Loucy (cell line): ENCODE measurements around the gene MYEOV.

Experiments used
- H2AFZ ChIP-seq: fragments of 200-600 bp; sonication (generic); 2 replicates; pipeline ENCODE4 v1.6.0; 2016; ENCODE audit warnings: antibody characterized with exemption, mild to moderate bottlenecking, low read length, moderate library complexity
- H3F3A ChIP-seq: fragments of 200-600 bp; 2 replicates; pipeline ENCODE4 v1.6.0; 2016; ENCODE audit warnings: antibody characterized with exemption, low read depth, mild to moderate bottlenecking
- H3K27me3 ChIP-seq: fragments of 200-600 bp; sonication (generic); 2 replicates; pipeline ENCODE4 v1.6.1; 2014; ENCODE audit warnings: low read length, mild to moderate bottlenecking; ENCODE audit not compliant: insufficient read depth, poor library complexity, severe bottlenecking
- H3K36me3 ChIP-seq: fragments of 200-600 bp; sonication (generic); 2 replicates; pipeline ENCODE4 v1.6.1; 2016; ENCODE audit warnings: low read length; ENCODE audit not compliant: insufficient read depth
- H3K4me1 ChIP-seq: fragments of 200-600 bp; sonication (generic); 2 replicates; pipeline ENCODE4 v1.5.1; 2014; ENCODE audit warnings: low read length, mild to moderate bottlenecking; ENCODE audit not compliant: insufficient read depth, poor library complexity, severe bottlenecking
- H3K4me2 ChIP-seq: fragments of 200-600 bp; sonication (generic); 2 replicates; pipeline ENCODE4 v1.6.0; 2014; ENCODE audit warnings: antibody characterized with exemption, low read length, low read depth, mild to moderate bottlenecking; ENCODE audit not compliant: poor library complexity, severe bottlenecking
- H3K4me3 ChIP-seq: fragments of 200-600 bp; sonication (generic); 2 replicates; pipeline ENCODE4 v1.5.1; 2014; ENCODE audit warnings: low read length, mild to moderate bottlenecking, mixed read lengths; ENCODE audit not compliant: poor library complexity, severe bottlenecking
- H3K79me2 ChIP-seq: fragments of 200-600 bp; sonication (generic); 2 replicates; pipeline ENCODE4 v1.6.1; 2014; ENCODE audit warnings: low read length; ENCODE audit not compliant: insufficient read depth
- H3K9ac ChIP-seq: fragments of 200-600 bp; sonication (generic); 2 replicates; pipeline ENCODE4 v1.6.0; 2014; ENCODE audit warnings: mild to moderate bottlenecking, low read depth, low read length, moderate library complexity; ENCODE audit not compliant: poor library complexity, severe bottlenecking
- H3K9me2 ChIP-seq: fragments of 200-600 bp; sonication (generic); replicated peaks from 2 replicates; pipeline ENCODE4 v1.6.1; 2016; ENCODE audit warnings: low read depth, low read length, mixed read lengths
- H3K9me3 ChIP-seq: fragments of 200-600 bp; sonication (generic); 2 replicates; pipeline ENCODE4 v1.6.1; 2014; ENCODE audit warnings: mild to moderate bottlenecking, antibody characterized with exemption, low read length, low read depth; ENCODE audit not compliant: insufficient read depth
- H4K20me1 ChIP-seq: fragments of 200-600 bp; sonication (generic); 2 replicates; pipeline ENCODE4 v1.6.0; 2014; ENCODE audit warnings: antibody characterized with exemption, low read length, mild to moderate bottlenecking; ENCODE audit not compliant: insufficient read depth, poor library complexity, severe bottlenecking
- CTCF ChIP-seq: fragments of 200-600 bp; sonication (generic); conservative IDR thresholded peaks from 2 replicates; pipeline ENCODE4 v1.5.1; 2014; ENCODE audit warnings: mild to moderate bottlenecking, antibody characterized with exemption, low read length
- EZH2phosphoT487 ChIP-seq: fragments of 200-600 bp; IDR thresholded peaks from 2 replicates; pipeline ENCODE4 v1.6.1; 2018; ENCODE audit warnings: antibody characterized with exemption, mild to moderate bottlenecking, moderate library complexity, borderline replicate concordance

The MYEOV gene

DNA sequence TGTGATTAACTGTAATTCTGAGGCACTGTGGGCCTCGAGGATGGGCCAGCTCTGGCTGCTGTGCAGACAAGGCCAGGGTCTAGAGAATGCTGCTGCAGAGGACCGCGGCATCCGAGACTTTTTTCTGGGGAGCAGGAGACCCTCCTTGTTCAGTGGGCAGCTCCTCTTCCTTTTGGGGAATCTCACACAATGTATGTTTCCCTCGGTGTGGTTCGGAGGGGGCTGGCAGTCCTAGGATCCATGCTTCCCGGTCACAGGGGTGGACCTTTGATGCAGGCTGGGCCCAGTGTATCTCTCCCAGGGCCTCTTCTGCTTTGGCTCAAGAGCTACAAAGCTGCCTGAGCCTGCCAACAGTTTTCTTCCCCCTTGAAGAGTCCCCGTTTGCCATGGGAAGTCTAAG lies 31.5 kb downstream of the MYEOV start:
- H3K9ac ChIP-seq, result no peak overlapping the region
- H3K9me2 ChIP-seq, result no peaks in the 10 kb centered on the region
- H3K27me3 ChIP-seq, result no peaks in the 10 kb centered on the region
- H4K20me1 ChIP-seq, result no peaks in the 10 kb centered on the region
- no peaks in the 10 kb centered on the region for H3F3A ChIP-seq
- no peaks in the 10 kb centered on the region for H3K36me3 ChIP-seq
- H2AFZ ChIP-seq, result no peak overlapping the region
- H3K79me2 ChIP-seq, result no peaks in the 10 kb centered on the region
- no peaks in the 10 kb centered on the region for H3K4me1 ChIP-seq
- no peaks in the 10 kb centered on the region for H3K9me3 ChIP-seq
- TF ChIP-seq EZH2phosphoT487, result no peak
- TF ChIP-seq CTCF, result no peak
- no peak overlapping the region for H3K4me3 ChIP-seq
- no peak overlapping the region for H3K4me2 ChIP-seq

- Histone ChIP-seq H3F3A (no peaks in the 10 kb centered on the region), H3K4me1 (no peaks in the 10 kb centered on the region), H3K36me3 (no peaks in the 10 kb centered on the region), H3K9me2 (no peaks in the 10 kb centered on the region), H3K27me3 (no peaks in the 10 kb centered on the region), H2AFZ (no peak overlapping the region), H3K79me2 (no peaks in the 10 kb centered on the region), H3K4me2 (no peak overlapping the region), H3K9me3 (no peaks in the 10 kb centered on the region), H3K9ac (no peak overlapping the region), H3K4me3 (no peak overlapping the region), H4K20me1 (no peaks in the 10 kb centered on the region)
- TF ChIP-seq CTCF (no peak), EZH2phosphoT487 (no peak)
These were observed 32.8 kb downstream of the MYEOV start for GRCh38 chr11:69326622-69327219.

DNA sequence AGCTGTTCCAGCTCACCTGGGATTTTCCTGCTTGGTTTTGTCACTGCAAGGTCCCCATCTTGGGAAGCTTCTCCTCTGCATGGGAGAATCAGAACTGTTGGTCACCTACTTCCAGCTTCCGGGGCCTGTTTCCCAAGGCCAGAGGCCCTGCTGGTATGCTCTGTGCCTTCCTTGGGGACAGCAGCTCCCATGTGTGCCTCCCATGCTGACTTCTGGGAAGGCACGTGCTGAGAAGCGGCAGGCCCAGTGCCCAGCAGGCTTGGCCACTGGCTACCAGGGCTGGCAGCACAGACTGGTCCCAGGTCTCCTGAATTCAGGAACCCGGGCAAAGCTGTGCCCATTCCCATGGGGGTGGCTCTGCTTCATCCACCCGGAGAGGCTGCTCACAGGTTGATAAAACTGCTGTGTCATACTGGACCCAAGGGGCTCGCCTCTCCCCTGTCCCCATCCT lies 33.8 kb downstream of the MYEOV start:
- H3K79me2 ChIP-seq, result no peaks in the 10 kb centered on the region
- no peaks in the 10 kb centered on the region for H3K4me1 ChIP-seq
- H3K9me3 ChIP-seq, result no peaks in the 10 kb centered on the region
- H3K36me3 ChIP-seq, result no peaks in the 10 kb centered on the region
- H3K4me2 ChIP-seq, result no peak overlapping the region
- no peak overlapping the region for H2AFZ ChIP-seq
- no peaks in the 10 kb centered on the region for H4K20me1 ChIP-seq
- no peaks in the 10 kb centered on the region for H3F3A ChIP-seq
- no peak for TF ChIP-seq CTCF
- TF ChIP-seq EZH2phosphoT487, result no peak
- H3K9ac ChIP-seq, result no peak overlapping the region
- H3K4me3 ChIP-seq, result no peak overlapping the region
- no peaks in the 10 kb centered on the region for H3K9me2 ChIP-seq
- no peaks in the 10 kb centered on the region for H3K27me3 ChIP-seq
